Smooth muscle cell (in vitro differentiated cells): ENCODE measurements around the gene XYLT1. TPM values are rescaled to one million over a fixed set of nuclear protein-coding genes. Genes with fewer than 3 reads are reported as not detected.

ENCODE experiments used
- DNase-seq: peaks from one replicate; lab custom pipeline; 2025; ENCODE audit not compliant: unreplicated experiment; lab: John Stamatoyannopoulos, UW
- H2AFZ ChIP-seq: fragments of 200-600 bp; sonication (generic); 2 replicates; pipeline ENCODE4 v1.6.0; 2016; ENCODE audit warnings: antibody characterized with exemption, low read depth, mild to moderate bottlenecking
- H3F3A ChIP-seq: fragments of 200-600 bp; sonication (generic); 2 replicates; pipeline ENCODE4 v1.6.0; 2017; ENCODE audit warnings: antibody characterized with exemption, low read depth
- H3K27ac ChIP-seq: fragments of 200-600 bp; sonication (generic); 2 replicates; pipeline ENCODE4 v1.5.1; 2016; ENCODE audit warnings: low read depth, mild to moderate bottlenecking
- H3K27me3 ChIP-seq: fragments of 200-600 bp; sonication (generic); 2 replicates; pipeline ENCODE4 v1.6.1; 2016; ENCODE audit warnings: low read depth, mild to moderate bottlenecking
- H3K36me3 ChIP-seq: fragments of 200-600 bp; sonication (generic); 2 replicates; pipeline ENCODE4 v1.5.1; 2016; ENCODE audit warnings: low read depth
- H3K4me1 ChIP-seq: fragments of 200-600 bp; sonication (generic); 2 replicates; pipeline ENCODE4 v1.5.1; 2016; ENCODE audit warnings: low read depth
- H3K4me2 ChIP-seq: fragments of 200-600 bp; sonication (generic); 2 replicates; pipeline ENCODE4 v1.6.0; 2016; ENCODE audit warnings: mild to moderate bottlenecking
- H3K4me3 ChIP-seq: fragments of 200-600 bp; sonication (generic); 2 replicates; pipeline ENCODE4 v1.5.1; 2016; ENCODE audit warnings: mild to moderate bottlenecking
- H3K79me2 ChIP-seq: fragments of 200-600 bp; sonication (generic); 2 replicates; pipeline ENCODE4 v1.6.0; 2016; ENCODE audit warnings: low read depth, mild to moderate bottlenecking
- H3K9ac ChIP-seq: fragments of 200-600 bp; sonication (generic); 2 replicates; pipeline ENCODE4 v1.6.0; 2016; ENCODE audit warnings: low read depth
- H3K9me3 ChIP-seq: fragments of 200-600 bp; sonication (generic); replicated peaks from 2 replicates; pipeline ENCODE4 v1.5.1; 2016; ENCODE audit warnings: low read depth
- H4K20me1 ChIP-seq: fragments of 200-600 bp; sonication (generic); 2 replicates; pipeline ENCODE4 v1.6.0; 2016; ENCODE audit warnings: low read depth
- CTCF ChIP-seq: fragments of 200-600 bp; sonication (generic); IDR thresholded peaks from 2 replicates; pipeline ENCODE4 v1.5.1; 2017; ENCODE audit warnings: borderline replicate concordance, mild to moderate bottlenecking, antibody characterized with exemption; ENCODE audit not compliant: insufficient read depth, poor library complexity, severe bottlenecking
- WGBS: methylation state at CpG from one replicate; pipeline ENCODE4 v1.1.7; 2016; ENCODE audit warnings: low lambda C conversion rate; 5-methylcytosine and 5-hydroxymethylcytosine counted together
- polyA plus RNA-seq: library from polyadenylated mRNA; unstranded; fragments of >200 nt; fragmentation: Nextera tagmentation; extraction: Ambion mirVana; gene quantifications from 2 replicates; pipeline ENCODE4 v1.2.1, GENCODE V29; 2016
- total RNA-seq: library from RNA; depleted of rRNA; stranded (reverse); fragments of >200 nt; gene quantifications from 2 replicates; pipeline ENCODE4 v1.2.3, GENCODE V29; 2014

The XYLT1 gene
- total and polyA plus RNA-seq, 2 experiments from 2014 or later: 9.5 to 19.9 TPM

- H3F3A ChIP-seq: no peaks in the 10 kb centered on the region
- H3K4me2 ChIP-seq: no peak overlapping the region
- no peak overlapping the region for H3K4me3 ChIP-seq
- H3K9me3 ChIP-seq: no peaks in the 10 kb centered on the region
- H3K27ac ChIP-seq: no peak overlapping the region
- DNase-seq: no peak
- no peaks in the 10 kb centered on the region for H3K27me3 ChIP-seq
- H4K20me1 ChIP-seq: no peaks in the 10 kb centered on the region
- 88% methylated on average over 2 of the region's 2 CpGs for WGBS
- TF ChIP-seq CTCF: no peak
- no peaks in the 10 kb centered on the region for H3K4me1 ChIP-seq
- no peak overlapping the region for H2AFZ ChIP-seq
- no peaks in the 10 kb centered on the region for H3K36me3 ChIP-seq
- H3K9ac ChIP-seq: no peak overlapping the region
- no peaks in the 10 kb centered on the region for H3K79me2 ChIP-seq
Observed at GRCh38 chr16:17504050-17504449, 33.3 kb upstream of the XYLT1 start.

GRCh38 chr16:17503331-17503730, 32.6 kb upstream of the XYLT1 start:
- Histone ChIP-seq H2AFZ (no peak overlapping the region), H4K20me1 (no peaks in the 10 kb centered on the region), H3K9me3 (no peaks in the 10 kb centered on the region), H3K36me3 (no peaks in the 10 kb centered on the region), H3K4me1 (no peaks in the 10 kb centered on the region), H3K4me2 (no peak overlapping the region), H3F3A (peaks cover under 1% of the 10 kb centered on the region), H3K4me3 (no peak overlapping the region), H3K9ac (no peak overlapping the region), H3K27ac (no peak overlapping the region), H3K79me2 (no peaks in the 10 kb centered on the region), H3K27me3 (no peaks in the 10 kb centered on the region)
- no peak for TF ChIP-seq CTCF
- DNase-seq: no peak
- WGBS: 85% methylated on average over 5 of the region's 5 CpGs

- Histone ChIP-seq H3K36me3 (no peaks in the 10 kb centered on the region), H3K4me3 (no peak overlapping the region), H3K4me2 (no peak overlapping the region), H3F3A (peaks cover 4% of the 10 kb centered on the region), H3K9me3 (no peaks in the 10 kb centered on the region), H3K27ac (no peak overlapping the region), H4K20me1 (no peaks in the 10 kb centered on the region), H3K4me1 (no peaks in the 10 kb centered on the region), H3K79me2 (no peaks in the 10 kb centered on the region), H2AFZ (no peak overlapping the region), H3K27me3 (no peaks in the 10 kb centered on the region), H3K9ac (no peak overlapping the region)
- 83% methylated on average over 9 of the region's 9 CpGs for WGBS
- no peak for TF ChIP-seq CTCF
- no peak for DNase-seq
Observed at GRCh38 chr16:17501321-17501720, 30.6 kb upstream of the XYLT1 start.

DNA sequence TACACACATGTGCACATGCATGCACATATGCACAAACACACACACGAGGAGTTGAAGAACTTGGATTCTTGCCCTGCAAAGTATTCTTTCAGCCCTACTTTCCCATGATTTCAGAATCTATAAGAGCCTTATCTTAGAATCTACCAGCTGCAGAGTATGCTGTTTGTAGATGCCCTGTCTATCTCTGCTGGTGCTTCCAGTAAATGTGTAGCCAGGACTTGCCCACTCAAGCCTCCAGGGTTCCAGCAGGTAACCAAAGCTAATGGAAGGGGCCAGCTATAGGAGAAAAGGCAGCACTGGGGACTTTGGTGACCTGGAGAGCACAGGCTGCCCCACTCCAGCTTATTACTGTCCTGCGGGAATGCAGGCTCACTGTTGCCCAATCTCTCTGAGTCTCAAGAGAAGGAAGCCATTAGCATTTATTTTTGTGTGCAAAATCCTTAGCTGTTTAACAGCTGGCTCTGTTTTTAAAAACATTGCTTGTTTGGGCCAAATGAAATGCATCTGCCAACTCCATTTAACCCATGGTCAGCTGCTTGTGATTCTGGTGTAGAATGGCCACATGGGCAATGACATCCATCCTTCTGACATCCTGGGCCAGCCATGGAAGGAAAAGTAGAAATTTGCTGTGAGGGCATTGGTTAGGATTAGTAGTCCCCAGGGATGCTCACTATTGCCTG, 28.6 kb upstream of the XYLT1 start:
- TF ChIP-seq CTCF: no peak
- Histone ChIP-seq H2AFZ (no peak overlapping the region), H3K9ac (no peak overlapping the region), H3K27ac (no peak overlapping the region), H3K4me3 (no peak overlapping the region), H3K9me3 (no peaks in the 10 kb centered on the region), H3K4me2 (no peak overlapping the region), H3K79me2 (no peaks in the 10 kb centered on the region), H3K27me3 (no peaks in the 10 kb centered on the region), H3F3A (peaks cover 4% of the 10 kb centered on the region), H4K20me1 (no peaks in the 10 kb centered on the region), H3K4me1 (no peaks in the 10 kb centered on the region), H3K36me3 (no peaks in the 10 kb centered on the region)
- DNase-seq: no peak
- 71% methylated on average over 2 of the region's 2 CpGs for WGBS
